Heart left ventricle (tissue), 13 donors: ENCODE results near the gene ARHGAP31.

ENCODE experiments used
- POLR2A ChIP-seq, 2 donors: fragments of 450-650 bp; IDR thresholded peaks; one replicate each; pipeline ENCODE4 v1.6.1; 2017; ENCODE audit warnings: antibody characterized with exemption in 2 of 2, mild to moderate bottlenecking in 2 of 2, moderate library complexity in 2 of 2
- TF ChIP-seq, protein P1 (sequence below), 12 donors: fragments of 200-600 bp; sonication (generic) in 4 of 12; IDR thresholded peaks; one replicate each; pipeline versions ENCODE4 v1.5.0 to v1.8.0; 2018 to 2022; ENCODE audit warnings: antibody characterized with exemption in 12 of 12, mild to moderate bottlenecking in 5 of 12
- donor health status: ischemic (EF 13 %, LVEDD 7.1; RV severe dilation, severe dysfunction).
- donor health status: DM: no; HTN: yes; CAD: no.
- donor health status: DM: no; HTN: no; CAD: no.
- donor health status: ischemic (EF 25% LVEDD 6.9; RV normal size, moderate dysfunction).
- donor health status: ischemic (EF 25% LVEDD 5.7; RV mildly dilated, moderate dysfunction).
- donor health status: ischemic (EF 35%, LVEDD 5.7; RV mildly dilated, moderate dysfunction).
- donor health status: nonischemic (EF 11% LVEDD 7.7; RV severe dilation, severe dysfunction).
- donor health status: DM: yes; HTN: yes; CAD: no.
- donor health status: PGD.
- donor health status: ischemic (EF 29% LVEDD 5.4; RV normal size, mild dysfunction).
- donor health status: nonischemic (EF 23%, LVEDD 6.1; RV moderate dilation, normal function).

DNA sequence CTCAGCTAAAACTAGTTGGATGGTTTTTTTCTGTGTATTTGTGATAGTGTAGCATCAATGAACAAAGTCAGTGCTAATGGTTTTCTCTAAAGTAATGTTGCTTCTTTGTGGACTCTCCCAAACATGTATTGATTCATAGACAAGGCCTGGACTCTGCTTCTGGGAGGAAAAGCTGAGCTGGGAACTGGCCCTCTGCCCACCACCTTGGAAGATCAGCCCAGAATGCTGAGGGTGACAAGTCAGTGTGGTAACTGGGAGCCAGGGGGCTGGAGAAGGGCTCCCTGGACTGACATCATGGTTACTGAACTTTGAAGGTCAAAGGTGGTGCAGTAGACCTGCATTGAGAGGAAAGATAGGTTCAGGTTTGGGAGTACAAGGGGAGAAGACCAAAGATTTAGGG, 3.0 kb downstream of the ARHGAP31 start:
- TF ChIP-seq, protein P1, sequence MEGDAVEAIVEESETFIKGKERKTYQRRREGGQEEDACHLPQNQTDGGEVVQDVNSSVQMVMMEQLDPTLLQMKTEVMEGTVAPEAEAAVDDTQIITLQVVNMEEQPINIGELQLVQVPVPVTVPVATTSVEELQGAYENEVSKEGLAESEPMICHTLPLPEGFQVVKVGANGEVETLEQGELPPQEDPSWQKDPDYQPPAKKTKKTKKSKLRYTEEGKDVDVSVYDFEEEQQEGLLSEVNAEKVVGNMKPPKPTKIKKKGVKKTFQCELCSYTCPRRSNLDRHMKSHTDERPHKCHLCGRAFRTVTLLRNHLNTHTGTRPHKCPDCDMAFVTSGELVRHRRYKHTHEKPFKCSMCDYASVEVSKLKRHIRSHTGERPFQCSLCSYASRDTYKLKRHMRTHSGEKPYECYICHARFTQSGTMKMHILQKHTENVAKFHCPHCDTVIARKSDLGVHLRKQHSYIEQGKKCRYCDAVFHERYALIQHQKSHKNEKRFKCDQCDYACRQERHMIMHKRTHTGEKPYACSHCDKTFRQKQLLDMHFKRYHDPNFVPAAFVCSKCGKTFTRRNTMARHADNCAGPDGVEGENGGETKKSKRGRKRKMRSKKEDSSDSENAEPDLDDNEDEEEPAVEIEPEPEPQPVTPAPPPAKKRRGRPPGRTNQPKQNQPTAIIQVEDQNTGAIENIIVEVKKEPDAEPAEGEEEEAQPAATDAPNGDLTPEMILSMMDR (IDR thresholded peaks at IDR 0.05) = no peak
- TF ChIP-seq POLR2A (IDR thresholded peaks at IDR 0.05) = no peak
